GM18868 (cell line): ENCODE results near the gene STYXL1.

Experiments used
- ATAC-seq: cut with Tn5 transposase; IDR thresholded peaks from one replicate; pipeline ENCODE4 v1.9.1; 2021; ENCODE audit warnings: mild to moderate bottlenecking, moderate library complexity; ENCODE audit not compliant: unreplicated experiment

STYXL1 gene

GRCh38 chr7:75960372-75960771, 87.4 kb downstream of the STYXL1 start:
- ATAC-seq = no peak

- ATAC-seq = no peak
Observed at GRCh38 chr7:75958802-75959543, 88.8 kb downstream of the STYXL1 start.

GRCh38 chr7:75957021-75957736, 90.6 kb downstream of the STYXL1 start:
- ATAC-seq = no peak

GRCh38 chr7:75955331-75955955, 92.4 kb downstream of the STYXL1 start:
- ATAC-seq = no peak

GRCh38 chr7:75953931-75954330, 93.9 kb downstream of the STYXL1 start:
- ATAC-seq = no peak

- ATAC-seq = no peak
Observed at GRCh38 chr7:75953431-75953830, 94.4 kb downstream of the STYXL1 start.

GRCh38 chr7:75951506-75951905, 96.3 kb downstream of the STYXL1 start:
- ATAC-seq = no peak

- ATAC-seq = no peak
Observed at GRCh38 chr7:75950111-75950681, 97.6 kb downstream of the STYXL1 start.

GRCh38 chr7:75948179-75948578, 99.6 kb downstream of the STYXL1 start:
- ATAC-seq = no peak
